Neural progenitor cell (in vitro differentiated cells): ENCODE measurements around the gene HS2ST1. TPM values are rescaled to one million over a fixed set of nuclear protein-coding genes. Genes with fewer than 3 reads are reported as not detected.

ENCODE experiments used
- DNase-seq: peaks from one replicate; pipeline ENCODE4 v3.0.0-alpha.2; 2016; ENCODE audit warnings: low spot score
- H2AFZ ChIP-seq: fragments of 200-600 bp; sonication (generic); replicated peaks from 2 replicates; pipeline ENCODE4 v1.6.1; 2016; ENCODE audit warnings: antibody characterized with exemption
- H3F3A ChIP-seq: fragments of 200-600 bp; sonication (generic); 2 replicates; pipeline ENCODE4 v1.6.1; 2016; ENCODE audit warnings: antibody characterized with exemption, low read depth
- H3K27ac ChIP-seq: fragments of 200-600 bp; sonication (generic); 2 replicates; pipeline ENCODE4 v1.5.1; 2016; ENCODE audit warnings: mild to moderate bottlenecking
- H3K27me3 ChIP-seq: fragments of 200-600 bp; sonication (generic); 2 replicates; pipeline ENCODE4 v1.6.1; 2016; ENCODE audit warnings: mild to moderate bottlenecking, moderate library complexity
- H3K36me3 ChIP-seq: fragments of 200-600 bp; sonication (generic); 2 replicates; pipeline ENCODE4 v1.5.1; 2016
- H3K4me1 ChIP-seq: fragments of 200-600 bp; sonication (generic); 2 replicates; pipeline ENCODE4 v1.6.1; 2016; ENCODE audit warnings: mixed run types
- H3K4me2 ChIP-seq: fragments of 200-600 bp; sonication (generic); 2 replicates; pipeline ENCODE4 v1.6.1; 2016
- H3K4me3 ChIP-seq: fragments of 200-600 bp; sonication (generic); 2 replicates; pipeline ENCODE4 v1.5.1; 2016
- H3K79me2 ChIP-seq: fragments of 200-600 bp; sonication (generic); 2 replicates; pipeline ENCODE4 v1.6.1; 2016; ENCODE audit warnings: low read depth
- H3K9ac ChIP-seq: fragments of 200-600 bp; sonication (generic); 2 replicates; pipeline ENCODE4 v1.6.1; 2016
- H3K9me3 ChIP-seq: fragments of 200-600 bp; sonication (generic); 2 replicates; pipeline ENCODE4 v1.5.1; 2016; ENCODE audit warnings: low read depth
- H4K20me1 ChIP-seq: fragments of 200-600 bp; sonication (generic); 2 replicates; pipeline ENCODE4 v1.6.1; 2016; ENCODE audit warnings: low read depth
- H3K27ac Mint-ChIP-seq: 3 replicates; pipeline ENCODE4 v1.8.0; 2021; ENCODE audit warnings: mixed read lengths
- H3K27me3 Mint-ChIP-seq: 2 replicates; pipeline ENCODE4 v1.8.0; 2022; ENCODE audit warnings: low read depth, mild to moderate bottlenecking, inconsistent platforms, moderate library complexity, mixed read lengths; ENCODE audit not compliant: insufficient read depth
- H3K36me3 Mint-ChIP-seq: 3 replicates; pipeline ENCODE4 v1.8.0; 2021; ENCODE audit warnings: mixed read lengths
- H3K4me1 Mint-ChIP-seq: 3 replicates; pipeline ENCODE4 v1.8.0; 2021; ENCODE audit warnings: mixed read lengths
- H3K4me3 Mint-ChIP-seq: 3 replicates; pipeline ENCODE4 v1.8.0; 2021; ENCODE audit warnings: mild to moderate bottlenecking, moderate library complexity, mixed read lengths
- H3K9me3 Mint-ChIP-seq: 3 replicates; pipeline ENCODE4 v1.8.0; 2020; ENCODE audit warnings: mixed read lengths
- EZH2 ChIP-seq: fragments of 200-600 bp; sonication (generic); IDR thresholded peaks from 2 replicates; pipeline ENCODE4 v1.6.1; 2017; ENCODE audit warnings: antibody characterized with exemption, mild to moderate bottlenecking, moderate library complexity
- EZH2phosphoT487 ChIP-seq: fragments of 200-600 bp; sonication (generic); IDR thresholded peaks from 2 replicates; pipeline ENCODE4 v1.6.1; 2017; ENCODE audit warnings: antibody characterized with exemption
- total RNA-seq: library from RNA; depleted of rRNA; stranded (reverse); fragments of >200 nt; gene quantifications from 2 replicates; pipeline ENCODE4 v1.2.3, GENCODE V29; 2015; ENCODE audit warnings: low replicate concordance
- TF ChIP-seq, protein P1 (sequence below): fragments of 200-600 bp; sonication (generic); IDR thresholded peaks from 2 replicates; pipeline ENCODE4 v1.5.1; 2017; ENCODE audit warnings: antibody characterized with exemption, mild to moderate bottlenecking

The HS2ST1 gene
- total RNA-seq, 1 donor from 2014 or later = 33.2 TPM

GRCh38 chr1:86991549-86992186, 77.2 kb downstream of the HS2ST1 start:
- no peak overlapping the region for H3K27ac Mint-ChIP-seq
- H3K4me3 Mint-ChIP-seq = no peak overlapping the region
- no peaks in the 10 kb centered on the region for H3K27me3 Mint-ChIP-seq
- H3K27me3 ChIP-seq = no peaks in the 10 kb centered on the region
- peaks cover 15% of the 10 kb centered on the region for H3K36me3 Mint-ChIP-seq
- no peak overlapping the region for H3K27ac ChIP-seq
- peaks cover under 1% of the 10 kb centered on the region for H3K4me1 ChIP-seq
- no peak overlapping the region for H3K4me3 ChIP-seq
- H2AFZ ChIP-seq = no peak overlapping the region
- no peaks in the 10 kb centered on the region for H3F3A ChIP-seq
- no peaks in the 10 kb centered on the region for H3K36me3 ChIP-seq
- H3K9ac ChIP-seq = no peak overlapping the region
- TF ChIP-seq, protein P1, sequence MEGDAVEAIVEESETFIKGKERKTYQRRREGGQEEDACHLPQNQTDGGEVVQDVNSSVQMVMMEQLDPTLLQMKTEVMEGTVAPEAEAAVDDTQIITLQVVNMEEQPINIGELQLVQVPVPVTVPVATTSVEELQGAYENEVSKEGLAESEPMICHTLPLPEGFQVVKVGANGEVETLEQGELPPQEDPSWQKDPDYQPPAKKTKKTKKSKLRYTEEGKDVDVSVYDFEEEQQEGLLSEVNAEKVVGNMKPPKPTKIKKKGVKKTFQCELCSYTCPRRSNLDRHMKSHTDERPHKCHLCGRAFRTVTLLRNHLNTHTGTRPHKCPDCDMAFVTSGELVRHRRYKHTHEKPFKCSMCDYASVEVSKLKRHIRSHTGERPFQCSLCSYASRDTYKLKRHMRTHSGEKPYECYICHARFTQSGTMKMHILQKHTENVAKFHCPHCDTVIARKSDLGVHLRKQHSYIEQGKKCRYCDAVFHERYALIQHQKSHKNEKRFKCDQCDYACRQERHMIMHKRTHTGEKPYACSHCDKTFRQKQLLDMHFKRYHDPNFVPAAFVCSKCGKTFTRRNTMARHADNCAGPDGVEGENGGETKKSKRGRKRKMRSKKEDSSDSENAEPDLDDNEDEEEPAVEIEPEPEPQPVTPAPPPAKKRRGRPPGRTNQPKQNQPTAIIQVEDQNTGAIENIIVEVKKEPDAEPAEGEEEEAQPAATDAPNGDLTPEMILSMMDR = no peak
- TF ChIP-seq EZH2phosphoT487 (no peak), EZH2 (no peak)
- H4K20me1 ChIP-seq = peaks cover 9% of the 10 kb centered on the region
- peaks cover 82% of the 10 kb centered on the region for H3K79me2 ChIP-seq
- peaks cover 7% of the 10 kb centered on the region for H3K4me1 Mint-ChIP-seq
- no peaks in the 10 kb centered on the region for H3K9me3 ChIP-seq
- H3K4me2 ChIP-seq = no peak overlapping the region
- H3K9me3 Mint-ChIP-seq = peaks cover 5% of the 10 kb centered on the region
- peak; percentile 59 for DNase-seq

DNA sequence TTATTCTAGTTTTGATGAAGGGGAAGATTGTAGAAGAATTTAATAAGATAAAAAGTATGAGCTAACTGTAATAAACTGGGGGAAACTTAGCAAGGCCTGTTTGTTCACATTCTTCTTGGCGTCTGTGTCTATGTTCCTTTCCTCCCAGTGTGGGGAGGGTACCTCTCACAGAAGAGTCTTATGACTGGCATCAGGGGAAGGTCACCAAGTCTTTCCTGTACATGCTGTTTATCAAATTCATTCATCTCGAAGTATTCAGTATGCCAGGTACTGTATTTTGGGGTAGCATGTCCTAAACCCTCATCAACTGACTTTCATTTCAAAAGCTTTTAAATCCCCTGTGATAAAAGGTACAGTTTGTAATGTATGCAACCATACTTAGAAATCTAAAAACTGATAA, 78.4 kb downstream of the HS2ST1 start:
- Mint-ChIP-seq H3K27ac (no peak overlapping the region), H3K4me1 (peaks cover 7% of the 10 kb centered on the region)
- peaks cover 9% of the 10 kb centered on the region for H4K20me1 ChIP-seq

GRCh38 chr1:86993269-86993985, 79.0 kb downstream of the HS2ST1 start:
- peaks cover 5% of the 10 kb centered on the region for H3K9me3 Mint-ChIP-seq
- no peak overlapping the region for H3K9ac ChIP-seq
- peaks cover 11% of the 10 kb centered on the region for H3K36me3 Mint-ChIP-seq
- no peak overlapping the region for H2AFZ ChIP-seq
- peaks cover 9% of the 10 kb centered on the region for H4K20me1 ChIP-seq
- H3K4me1 ChIP-seq = no peaks in the 10 kb centered on the region
- no peaks in the 10 kb centered on the region for H3K9me3 ChIP-seq
- no peaks in the 10 kb centered on the region for H3K36me3 ChIP-seq
- peaks cover 10% of the 10 kb centered on the region for H3K4me1 Mint-ChIP-seq
- H3K4me3 Mint-ChIP-seq = no peak overlapping the region
- no peaks in the 10 kb centered on the region for H3F3A ChIP-seq
- H3K4me2 ChIP-seq = no peak overlapping the region
- no peak overlapping the region for H3K27ac ChIP-seq
- no peak for DNase-seq
- TF ChIP-seq EZH2 = no peak
- TF ChIP-seq EZH2phosphoT487 = no peak
- H3K27ac Mint-ChIP-seq = no peak overlapping the region
- H3K27me3 ChIP-seq = no peaks in the 10 kb centered on the region
- no peak overlapping the region for H3K4me3 ChIP-seq
- H3K27me3 Mint-ChIP-seq = no peaks in the 10 kb centered on the region
- H3K79me2 ChIP-seq = peaks cover 91% of the 10 kb centered on the region

More for the DNA sequence above, 78.4 kb downstream of the HS2ST1 start:
- H2AFZ ChIP-seq = no peak overlapping the region
- TF ChIP-seq, protein P1 = no peak
- H3K27ac ChIP-seq = no peak overlapping the region
- H3K4me1 ChIP-seq = no peaks in the 10 kb centered on the region
- no peaks in the 10 kb centered on the region for H3K27me3 ChIP-seq
- no peak overlapping the region for H3K4me3 ChIP-seq
- DNase-seq = no peak
- H3K36me3 Mint-ChIP-seq = peaks cover 14% of the 10 kb centered on the region
- H3K4me2 ChIP-seq = no peak overlapping the region
- no peaks in the 10 kb centered on the region for H3K9me3 ChIP-seq
- no peak overlapping the region for H3K4me3 Mint-ChIP-seq
- H3K36me3 ChIP-seq = no peaks in the 10 kb centered on the region
- H3K27me3 Mint-ChIP-seq = no peaks in the 10 kb centered on the region
- H3K9me3 Mint-ChIP-seq = peaks cover 5% of the 10 kb centered on the region
- peaks cover 86% of the 10 kb centered on the region for H3K79me2 ChIP-seq
- H3F3A ChIP-seq = no peaks in the 10 kb centered on the region
- no peak overlapping the region for H3K9ac ChIP-seq

DNA sequence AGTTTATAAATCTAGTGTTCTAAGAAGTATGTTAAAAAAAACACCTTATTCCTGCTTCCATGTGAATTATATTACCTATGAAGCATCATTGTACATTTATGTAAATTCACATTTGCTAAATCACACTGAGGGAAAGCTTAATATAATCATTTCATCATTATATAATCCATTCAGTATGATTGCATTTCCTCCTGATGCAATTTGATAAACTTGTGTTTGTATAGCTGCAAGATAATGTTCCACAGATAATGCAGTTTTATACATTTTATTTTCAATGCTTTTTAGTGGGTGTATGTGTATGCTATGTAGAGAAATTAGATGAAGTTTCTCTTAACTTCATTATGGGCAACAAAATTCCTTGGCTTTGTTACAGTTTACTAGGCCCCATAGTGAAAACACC, 79.6 kb downstream of the HS2ST1 start:
- no peaks in the 10 kb centered on the region for H3K36me3 ChIP-seq
- H2AFZ ChIP-seq = no peak overlapping the region
- H4K20me1 ChIP-seq = peaks cover 9% of the 10 kb centered on the region
- TF ChIP-seq EZH2phosphoT487 (no peak), EZH2 (no peak)
- TF ChIP-seq, protein P1 = no peak
- no peaks in the 10 kb centered on the region for H3F3A ChIP-seq
- Mint-ChIP-seq H3K36me3 (peaks cover 11% of the 10 kb centered on the region), H3K4me3 (no peak overlapping the region), H3K4me1 (peaks cover 10% of the 10 kb centered on the region), H3K27ac (no peak overlapping the region), H3K27me3 (no peaks in the 10 kb centered on the region), H3K9me3 (peaks cover 5% of the 10 kb centered on the region)
- peaks cover 94% of the 10 kb centered on the region for H3K79me2 ChIP-seq
- H3K9me3 ChIP-seq = no peaks in the 10 kb centered on the region
- H3K4me1 ChIP-seq = no peaks in the 10 kb centered on the region
- H3K4me3 ChIP-seq = no peak overlapping the region
- no peak overlapping the region for H3K27ac ChIP-seq
- DNase-seq = no peak
- no peak overlapping the region for H3K9ac ChIP-seq
- no peak overlapping the region for H3K4me2 ChIP-seq
- no peaks in the 10 kb centered on the region for H3K27me3 ChIP-seq
